ENCODE results near the gene C21orf58. TPM values are rescaled to one million over a fixed set of nuclear protein-coding genes. Genes with fewer than 3 reads are reported as not detected.

The C21orf58 gene
- total and polyA plus RNA-seq, 12 donors, result 0.51 to 2.9 (median 1.3) TPM

DNA sequence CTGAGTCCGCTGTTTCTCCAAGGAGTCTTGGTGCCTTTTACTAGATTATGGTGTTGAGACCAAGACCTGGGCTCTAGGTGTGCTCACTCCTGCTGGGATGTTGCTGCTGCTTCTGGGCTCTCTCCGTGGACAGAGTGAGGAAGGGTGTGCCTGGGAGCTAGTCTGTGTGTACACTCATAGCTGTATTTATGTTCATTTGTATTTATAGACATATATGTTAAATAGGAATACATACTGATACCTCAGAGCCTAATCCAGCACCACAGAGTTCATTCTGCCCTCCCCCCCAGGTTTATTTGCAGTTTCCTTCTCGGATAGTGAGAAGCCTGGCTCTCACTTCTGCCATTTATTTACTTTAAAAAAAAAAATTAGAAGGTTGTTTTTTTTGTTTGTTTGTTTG is 12.9 kb upstream of the C21orf58 start:
- no peak overlapping the region for H3K4me3 ChIP-seq
- H3K27me3 ChIP-seq, result no peaks in the 10 kb centered on the region
- ATAC-seq (no peak), DNase-seq (no peak)
- no peaks in the 10 kb centered on the region for H3K9me3 ChIP-seq
- H3K4me1 ChIP-seq, result no peaks in the 10 kb centered on the region
- TF ChIP-seq, protein P1, sequence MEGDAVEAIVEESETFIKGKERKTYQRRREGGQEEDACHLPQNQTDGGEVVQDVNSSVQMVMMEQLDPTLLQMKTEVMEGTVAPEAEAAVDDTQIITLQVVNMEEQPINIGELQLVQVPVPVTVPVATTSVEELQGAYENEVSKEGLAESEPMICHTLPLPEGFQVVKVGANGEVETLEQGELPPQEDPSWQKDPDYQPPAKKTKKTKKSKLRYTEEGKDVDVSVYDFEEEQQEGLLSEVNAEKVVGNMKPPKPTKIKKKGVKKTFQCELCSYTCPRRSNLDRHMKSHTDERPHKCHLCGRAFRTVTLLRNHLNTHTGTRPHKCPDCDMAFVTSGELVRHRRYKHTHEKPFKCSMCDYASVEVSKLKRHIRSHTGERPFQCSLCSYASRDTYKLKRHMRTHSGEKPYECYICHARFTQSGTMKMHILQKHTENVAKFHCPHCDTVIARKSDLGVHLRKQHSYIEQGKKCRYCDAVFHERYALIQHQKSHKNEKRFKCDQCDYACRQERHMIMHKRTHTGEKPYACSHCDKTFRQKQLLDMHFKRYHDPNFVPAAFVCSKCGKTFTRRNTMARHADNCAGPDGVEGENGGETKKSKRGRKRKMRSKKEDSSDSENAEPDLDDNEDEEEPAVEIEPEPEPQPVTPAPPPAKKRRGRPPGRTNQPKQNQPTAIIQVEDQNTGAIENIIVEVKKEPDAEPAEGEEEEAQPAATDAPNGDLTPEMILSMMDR (IDR thresholded peaks at IDR 0.05), result no peak
- peaks cover 0 to 90% (median 24%) of the 10 kb centered on the region in 9 donors for H3K36me3 ChIP-seq
- WGBS, 2 donors, result 99 to 100% methylated on average over 3 of the region's 3 CpGs
- no peak overlapping the region for H3K27ac ChIP-seq
- intact Hi-C loops (cut with DNase I), result no loop called here

DNA sequence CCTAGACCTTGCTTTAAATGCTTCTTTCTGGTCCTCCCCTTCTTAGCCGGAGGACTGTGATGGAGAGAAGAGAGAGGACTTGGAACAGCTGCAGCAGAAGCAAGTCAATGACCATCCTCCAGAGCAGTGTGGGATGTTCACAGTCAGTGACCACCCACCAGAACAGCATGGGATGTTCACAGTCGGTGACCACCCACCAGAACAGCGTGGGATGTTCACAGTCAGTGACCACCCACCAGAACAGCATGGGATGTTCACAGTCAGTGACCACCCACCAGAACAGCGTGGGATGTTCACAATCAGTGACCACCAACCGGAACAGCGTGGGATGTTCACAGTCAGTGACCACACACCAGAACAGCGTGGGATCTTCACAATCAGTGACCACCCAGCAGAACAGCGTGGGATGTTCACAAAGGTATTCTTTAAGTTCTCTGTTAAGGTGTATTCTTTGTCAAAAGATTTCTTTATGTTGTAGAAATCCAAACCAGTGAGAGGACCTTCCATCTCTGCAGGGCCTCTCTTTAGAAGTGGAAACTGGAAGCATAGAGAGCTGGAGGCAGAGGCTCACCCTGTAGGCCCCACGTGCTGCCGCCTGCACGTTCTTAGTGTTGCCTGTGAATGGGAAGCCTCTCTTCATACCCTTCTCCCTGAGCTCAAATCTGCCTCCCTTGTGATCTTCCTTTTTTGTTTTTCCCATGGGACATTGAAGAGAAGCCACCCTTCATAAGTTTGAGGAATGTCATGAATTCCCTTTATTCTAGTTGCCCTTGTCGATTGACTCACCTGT is 10.9 kb upstream of the C21orf58 start:
- Histone ChIP-seq H3K27me3 (no peaks in the 10 kb centered on the region), H3K36me3 (peaks cover 0 to 97% (median 25%) of the 10 kb centered on the region in 9 donors), H3K4me3 (no peak overlapping the region), H3K27ac (no peak overlapping the region), H3K4me1 (no peaks in the 10 kb centered on the region), H3K9me3 (no peaks in the 10 kb centered on the region)
- intact Hi-C loops (cut with DNase I), result no loop called here
- ATAC-seq (no peak), DNase-seq (no peak)
- 94 to 95% methylated on average over 12 of the region's 12 CpGs for WGBS, 2 donors
- TF ChIP-seq, protein P1 (IDR thresholded peaks at IDR 0.05), result no peak

DNA sequence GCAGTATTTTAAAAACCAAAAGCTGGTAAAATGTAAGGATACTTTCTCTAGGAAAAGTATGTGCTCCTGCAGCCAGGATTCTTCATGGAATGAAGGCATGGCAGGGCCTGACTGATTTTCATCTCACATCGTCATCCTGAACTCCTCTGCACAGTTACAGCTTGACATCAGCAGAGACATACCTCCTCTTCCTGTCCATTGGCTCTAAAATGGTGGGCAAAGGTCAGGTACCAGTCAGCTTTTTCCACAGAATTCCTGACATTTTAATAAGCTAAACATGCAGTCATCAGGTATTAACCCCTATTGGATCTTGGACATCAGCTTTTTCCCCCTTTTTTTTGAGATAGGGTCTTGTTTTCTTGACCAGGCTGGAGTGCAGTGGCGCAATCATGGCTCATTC is 6.1 kb upstream of the C21orf58 start:
- H3K4me3 ChIP-seq, result no peak overlapping the region
- no peak overlapping the region for H3K27ac ChIP-seq
- 90 to 94% methylated on average over 2 of the region's 2 CpGs for WGBS, 2 donors
- no peak for ATAC-seq
- TF ChIP-seq, protein P1 (IDR thresholded peaks at IDR 0.05), result no peak
- peaks cover 0 to 74% (median 15%) of the 10 kb centered on the region in 9 donors for H3K36me3 ChIP-seq
- H3K4me1 ChIP-seq, result peaks cover 0 to 13% (median 10%) of the 10 kb centered on the region in 9 donors
- DNase-seq, result no peak
- H3K9me3 ChIP-seq, result no peaks in the 10 kb centered on the region
- H3K27me3 ChIP-seq, result no peaks in the 10 kb centered on the region
- intact Hi-C loops (cut with DNase I), result loop anchor here in 1 of 10 donors (10.0 kb wide), 1 partner anchor 145 kb away; the partner anchor contains the start of gene SPATC1L

DNA sequence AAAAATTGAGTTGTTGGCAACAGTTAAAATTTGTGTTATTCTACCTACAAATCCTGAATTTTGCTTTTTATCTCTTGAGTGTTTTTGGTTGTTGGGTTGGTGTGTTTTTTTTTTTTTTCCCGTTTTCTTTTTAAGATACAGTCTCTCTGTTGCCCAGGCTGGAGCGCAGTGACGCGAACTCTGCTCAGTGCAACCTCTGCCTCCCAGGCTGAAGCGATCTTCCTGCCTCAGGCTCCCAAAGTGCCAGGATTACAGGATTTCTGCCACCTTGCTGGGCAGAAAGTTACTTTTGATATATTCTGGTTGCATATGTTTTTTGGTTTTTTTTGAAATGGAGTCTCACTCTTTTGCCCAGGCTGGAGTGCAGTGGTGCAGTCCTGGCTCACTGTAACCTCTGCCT is 4.5 kb upstream of the C21orf58 start:
- Histone ChIP-seq H3K27ac (no peak overlapping the region), H3K27me3 (no peaks in the 10 kb centered on the region), H3K4me3 (no peak overlapping the region), H3K4me1 (peaks cover 0 to 20% (median 13%) of the 10 kb centered on the region in 9 donors), H3K36me3 (peaks cover 0 to 63% (median 11%) of the 10 kb centered on the region in 9 donors), H3K9me3 (no peaks in the 10 kb centered on the region)
- DNase-seq, result no peak
- ATAC-seq, result no peak
- WGBS, 2 donors, result 78 to 80% methylated on average over 5 of the region's 5 CpGs
- intact Hi-C loops (cut with DNase I), result loop anchor here in 1 of 10 donors (10.0 kb wide), 1 partner anchor 143 kb away; the partner anchor contains the start of gene SPATC1L
- TF ChIP-seq, protein P1 (IDR thresholded peaks at IDR 0.05), result no peak

All from heart right ventricle (tissue), 16 donors.